Measurements from ENCODE around the gene ATP5MK. TPM values are rescaled to one million over a fixed set of nuclear protein-coding genes. Genes with fewer than 3 reads are reported as not detected.

The ATP5MK gene, protein sequence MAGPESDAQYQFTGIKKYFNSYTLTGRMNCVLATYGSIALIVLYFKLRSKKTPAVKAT
- total RNA-seq, result 100 to 1,000 TPM; 360 to 363 TPM

DNA sequence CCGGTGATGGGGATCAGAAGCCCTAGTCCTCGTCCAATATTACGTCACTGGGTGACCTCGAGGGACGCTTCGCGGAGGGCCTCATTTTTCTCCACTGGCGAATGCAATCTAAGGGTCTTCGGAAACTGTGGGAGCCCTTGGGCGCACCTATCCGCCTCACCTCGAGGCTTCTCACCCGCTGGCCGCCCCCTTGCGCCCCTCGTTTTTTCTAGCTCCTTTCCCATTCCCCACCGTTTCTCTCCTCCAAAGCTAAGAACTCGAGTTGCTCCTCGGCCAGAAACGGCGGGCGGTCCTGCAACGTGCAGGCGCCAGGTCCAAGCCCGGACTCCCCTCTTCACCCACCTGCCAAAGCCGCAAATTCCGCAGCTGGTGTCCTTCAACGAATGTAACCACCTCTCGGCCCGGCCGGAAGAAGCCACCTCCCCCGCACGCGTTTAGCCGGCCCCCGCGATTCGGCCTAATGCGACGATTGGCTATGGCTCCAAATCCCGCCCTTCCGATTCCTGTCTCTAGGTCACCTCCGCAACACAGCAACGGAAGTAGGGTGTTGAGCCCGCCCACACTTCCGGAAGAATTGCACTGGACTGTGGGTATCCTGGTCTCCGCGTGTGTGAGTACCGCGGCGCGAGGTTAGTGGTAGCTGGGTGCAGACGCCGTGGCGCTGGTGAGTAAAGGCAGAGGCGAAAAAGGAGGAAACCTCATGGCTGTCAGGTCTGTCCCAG lies at the start of gene ATP5MK, which contains the start of gene PDCD11:
Gene ATP5MK, minus strand, starts transcription at position 409 of the 722 bp plus-strand sequence. CDS start 4,018 bp downstream, outside the sequence.
Gene PDCD11, plus strand, starts transcription at position 560 of the 722 bp plus-strand sequence. CDS start 1,801 bp downstream, outside the sequence.
- ChIA-PET POLR2A (interaction anchor here (0.6 to 2.3 kb wide), 4 partner anchors 28 to 204 kb away, joined by 3 to 15 read pairs (median 6); partner anchors contain the start of genes NT5C2 and TAF5), CTCF (interaction anchor here (0.6 to 2.3 kb wide), 8 partner anchors 8 to 90 kb away, joined by 3 to 9 read pairs (median 4); partner anchors contain the start of gene TAF5)
- H3K27ac Mint-ChIP-seq, result peak within 1 kb of the TSS; percentile 94

DNA sequence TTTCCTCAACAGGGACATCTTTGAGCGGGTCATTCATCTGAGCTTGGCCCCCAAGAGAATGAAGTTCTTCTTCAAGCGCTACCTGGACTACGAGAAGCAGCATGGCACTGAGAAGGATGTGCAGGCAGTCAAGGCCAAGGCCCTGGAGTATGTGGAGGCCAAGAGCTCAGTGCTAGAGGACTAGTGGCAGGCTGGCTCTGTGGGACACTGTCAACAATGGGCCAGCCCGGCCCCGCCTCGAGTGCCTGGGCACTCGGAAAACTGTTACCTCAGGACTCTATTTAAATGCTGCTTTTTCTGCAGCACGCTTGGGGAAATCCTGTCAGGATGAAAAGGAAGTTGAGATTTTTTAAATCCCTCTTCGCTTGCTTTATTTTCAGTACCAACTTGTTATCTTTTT lies 49.1 kb upstream of the ATP5MK start:
- Mint-ChIP-seq H3K27me3 (ENCODE audit: low read depth) (no peaks in the 10 kb centered on the region), H3K27ac (peak overlapping the region; percentile 78), H3K4me1 (ENCODE audit: low read depth) (peaks cover 48% of the 10 kb centered on the region), H3K36me3 (ENCODE audit: low read depth) (peaks cover 88% of the 10 kb centered on the region), H3K9me3 (ENCODE audit: insufficient read depth) (no peaks in the 10 kb centered on the region), H3K4me3 (no peak overlapping the region)
- ChIA-PET CTCF (interaction anchor here (1.2 to 2.4 kb wide), 2 partner anchors 29 to 31 kb away, joined by 5 to 8 read pairs; no protein-coding TSS in a partner anchor), POLR2A (interaction anchor here (0.6 to 1.0 kb wide), 3 partner anchors 10 to 198 kb away, joined by 3 to 4 read pairs (median 3); no protein-coding TSS in a partner anchor)
- ATAC-seq (no peak), DNase-seq (no peak)

More for the DNA sequence above, at the start of gene ATP5MK, which contains the start of gene PDCD11:
- Mint-ChIP-seq H3K4me3 (peak within 1 kb of the TSS; percentile 93), H3K36me3 (ENCODE audit: low read depth) (peaks cover 55% of the 10 kb centered on the region), H3K4me1 (ENCODE audit: low read depth) (peaks cover 48% of the 10 kb centered on the region), H3K9me3 (ENCODE audit: insufficient read depth) (no peaks in the 10 kb centered on the region), H3K27me3 (ENCODE audit: low read depth) (no peaks in the 10 kb centered on the region)
- ATAC-seq (peak; percentile 99), DNase-seq (peak; percentile 98)

DNA sequence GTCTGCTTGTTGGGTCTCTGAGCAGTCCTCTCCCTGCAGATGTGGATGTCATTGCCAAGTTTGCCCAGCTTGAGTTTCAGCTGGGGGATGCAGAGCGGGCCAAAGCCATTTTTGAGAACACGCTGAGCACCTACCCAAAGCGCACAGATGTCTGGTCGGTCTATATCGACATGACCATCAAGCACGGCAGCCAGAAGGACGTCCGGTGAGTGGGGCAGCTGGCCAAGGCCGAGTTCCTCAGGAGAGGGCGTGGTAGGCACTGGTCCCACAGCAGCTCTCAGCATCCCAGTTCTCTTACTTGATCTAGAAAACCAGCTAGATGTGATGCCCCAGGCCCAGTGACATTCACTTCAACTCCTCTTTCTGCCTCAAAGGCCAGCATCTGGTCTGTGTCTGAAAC lies 48.2 kb upstream of the ATP5MK start:
- H3K27ac Mint-ChIP-seq, result peak overlapping the region; percentile 78
- no peaks in the 10 kb centered on the region for H3K9me3 Mint-ChIP-seq (ENCODE audit: insufficient read depth)
- ATAC-seq (no peak), DNase-seq (no peak)
- H3K4me1 Mint-ChIP-seq (ENCODE audit: low read depth), result peaks cover 39% of the 10 kb centered on the region
- H3K4me3 Mint-ChIP-seq, result no peak overlapping the region
- CTCF ChIA-PET, result interaction anchor here (2.4 kb wide), 1 partner anchor 32 kb away, joined by 8 read pairs; no protein-coding TSS in a partner anchor
- H3K27me3 Mint-ChIP-seq (ENCODE audit: low read depth), result no peaks in the 10 kb centered on the region
- peaks cover 87% of the 10 kb centered on the region for H3K36me3 Mint-ChIP-seq (ENCODE audit: low read depth)
- POLR2A ChIA-PET, result interaction anchor here (0.8 to 1.0 kb wide), 2 partner anchors 9 to 11 kb away, joined by 3 read pairs; no protein-coding TSS in a partner anchor

DNA sequence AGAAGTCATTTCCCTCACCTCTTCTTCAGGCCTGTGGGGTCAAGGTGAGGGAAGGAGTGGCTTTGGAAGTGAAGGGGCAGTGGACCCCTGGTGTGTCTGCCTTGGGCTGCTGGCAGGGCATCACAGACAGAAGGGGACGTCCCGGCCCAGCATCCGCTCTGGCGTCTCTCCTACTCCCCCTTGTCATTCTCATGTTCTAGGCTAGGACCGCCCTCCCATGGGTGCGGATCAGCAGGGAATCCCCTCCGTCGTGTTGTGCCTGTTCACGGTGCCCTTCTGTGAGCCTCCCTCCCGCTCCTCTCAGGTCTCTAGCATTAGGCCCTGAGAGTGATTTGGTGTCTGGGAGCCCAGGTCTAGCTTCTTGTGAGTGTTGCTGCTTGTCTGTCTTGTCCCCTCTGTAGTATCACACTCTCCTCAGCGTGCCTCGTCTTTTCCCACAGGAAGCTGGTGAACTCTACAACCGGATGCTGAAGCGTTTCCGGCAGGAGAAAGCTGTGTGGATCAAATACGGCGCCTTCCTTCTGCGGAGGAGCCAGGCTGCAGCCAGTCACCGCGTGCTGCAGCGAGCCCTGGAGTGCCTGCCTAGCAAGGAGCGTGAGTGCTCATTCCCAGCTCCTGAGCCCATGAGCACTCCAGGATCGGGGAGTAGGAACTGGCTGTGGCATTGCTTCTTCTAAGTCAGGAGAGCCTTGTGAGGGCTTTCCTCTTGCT lies 47.4 kb upstream of the ATP5MK start:
- Mint-ChIP-seq H3K9me3 (ENCODE audit: insufficient read depth) (no peaks in the 10 kb centered on the region), H3K4me3 (no peak overlapping the region), H3K36me3 (ENCODE audit: low read depth) (peaks cover 84% of the 10 kb centered on the region), H3K27ac (peak overlapping the region; percentile 56), H3K27me3 (ENCODE audit: low read depth) (no peaks in the 10 kb centered on the region), H3K4me1 (ENCODE audit: low read depth) (peaks cover 31% of the 10 kb centered on the region)
- CTCF ChIA-PET, result interaction anchor here (1.3 to 2.4 kb wide), 3 partner anchors 28 to 41 kb away, joined by 3 to 8 read pairs (median 3); no protein-coding TSS in a partner anchor
- no peak for DNase-seq
- no peak for ATAC-seq
- POLR2A ChIA-PET, result no interaction called here

DNA sequence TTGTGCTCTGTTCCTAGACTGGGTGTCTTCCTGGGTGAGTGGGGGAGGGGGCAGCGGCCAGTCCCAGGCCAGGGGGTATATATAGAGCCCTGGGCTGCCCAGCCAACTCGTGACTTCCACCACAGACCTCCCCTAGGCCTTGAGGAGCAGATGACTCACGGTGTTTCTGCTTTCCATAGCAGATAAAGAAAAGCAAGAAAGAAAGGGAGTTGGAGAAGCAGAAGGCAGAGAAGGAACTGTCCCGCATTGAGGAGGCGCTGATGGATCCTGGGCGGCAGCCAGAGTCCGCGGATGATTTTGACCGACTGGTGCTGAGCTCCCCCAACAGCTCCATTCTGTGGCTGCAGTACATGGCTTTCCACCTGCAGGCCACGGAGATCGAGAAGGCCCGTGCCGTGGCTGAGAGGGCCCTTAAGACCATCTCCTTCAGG lies 45.8 kb upstream of the ATP5MK start:
- CTCF ChIA-PET, result interaction anchor here (0.8 to 1.6 kb wide), 4 partner anchors 15 to 41 kb away, joined by 3 read pairs; no protein-coding TSS in a partner anchor

DNA sequence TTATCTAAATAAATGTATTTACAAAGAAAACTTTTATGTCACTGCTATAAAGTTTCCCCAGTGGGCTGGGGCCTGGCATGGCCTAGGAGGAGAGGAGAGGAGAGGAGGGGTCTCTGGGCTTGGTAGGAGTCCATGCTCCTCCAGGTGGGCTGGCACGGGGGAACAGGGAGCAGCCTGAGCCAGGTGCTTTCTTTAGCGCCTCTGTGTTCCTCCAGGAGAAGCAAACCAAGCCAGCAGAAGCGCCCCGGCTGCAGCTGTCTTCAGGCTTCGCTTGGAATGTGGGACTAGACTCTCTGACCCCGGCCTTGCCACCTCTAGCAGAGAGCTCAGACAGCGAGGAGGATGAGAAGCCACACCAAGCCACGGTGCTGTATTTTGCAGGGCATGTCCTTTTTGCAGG lies 45.3 kb upstream of the ATP5MK start:
- peaks cover 19% of the 10 kb centered on the region for H3K4me1 Mint-ChIP-seq (ENCODE audit: low read depth)
- CTCF ChIA-PET, result interaction anchor here (0.8 to 1.2 kb wide), 3 partner anchors 15 to 41 kb away, joined by 3 read pairs; no protein-coding TSS in a partner anchor
- no peak overlapping the region for H3K4me3 Mint-ChIP-seq
- no peaks in the 10 kb centered on the region for H3K9me3 Mint-ChIP-seq (ENCODE audit: insufficient read depth)
- POLR2A ChIA-PET, result interaction anchor here (0.9 to 1.2 kb wide), 2 partner anchors 35 to 36 kb away, joined by 3 to 6 read pairs; no protein-coding TSS in a partner anchor
- H3K36me3 Mint-ChIP-seq (ENCODE audit: low read depth), result peaks cover 83% of the 10 kb centered on the region
- ATAC-seq (no peak), DNase-seq (no peak)
- no peak overlapping the region for H3K27ac Mint-ChIP-seq
- H3K27me3 Mint-ChIP-seq (ENCODE audit: low read depth), result no peaks in the 10 kb centered on the region

More for the DNA sequence above, 45.8 kb upstream of the ATP5MK start:
- H3K36me3 Mint-ChIP-seq (ENCODE audit: low read depth), result peaks cover 82% of the 10 kb centered on the region
- no peak overlapping the region for H3K4me3 Mint-ChIP-seq
- H3K27ac Mint-ChIP-seq, result peak overlapping the region; percentile 61
- no peak for DNase-seq
- ATAC-seq, result no peak
- H3K27me3 Mint-ChIP-seq (ENCODE audit: low read depth), result no peaks in the 10 kb centered on the region
- no peaks in the 10 kb centered on the region for H3K9me3 Mint-ChIP-seq (ENCODE audit: insufficient read depth)
- peaks cover 18% of the 10 kb centered on the region for H3K4me1 Mint-ChIP-seq (ENCODE audit: low read depth)
- POLR2A ChIA-PET, result interaction anchor here (0.9 to 1.2 kb wide), 2 partner anchors 34 to 35 kb away, joined by 3 to 6 read pairs; no protein-coding TSS in a partner anchor

DNA sequence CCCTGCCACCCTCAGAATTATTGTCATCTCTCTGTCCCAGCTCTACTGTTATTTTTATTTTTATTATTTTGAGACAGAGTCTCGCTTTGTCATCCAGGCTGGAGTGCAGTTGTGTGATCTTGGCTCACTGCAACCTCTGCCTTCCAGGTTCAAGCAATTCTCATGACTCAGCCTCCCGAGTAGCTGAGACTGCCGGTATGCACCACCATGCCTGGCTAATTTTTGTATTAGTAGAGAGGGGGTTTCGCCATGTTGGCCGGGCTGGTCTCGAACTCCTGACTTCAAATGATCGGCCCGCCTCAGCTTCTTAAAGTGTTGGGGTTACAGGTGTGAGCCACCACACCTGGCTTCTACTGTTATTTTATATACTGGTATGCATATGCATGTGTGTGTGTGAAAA lies 44.9 kb upstream of the ATP5MK start:
- no peaks in the 10 kb centered on the region for H3K9me3 Mint-ChIP-seq (ENCODE audit: insufficient read depth)
- no peak overlapping the region for H3K27ac Mint-ChIP-seq
- CTCF ChIA-PET, result no interaction called here
- peaks cover 19% of the 10 kb centered on the region for H3K4me1 Mint-ChIP-seq (ENCODE audit: low read depth)
- POLR2A ChIA-PET, result no interaction called here
- no peak for DNase-seq
- H3K36me3 Mint-ChIP-seq (ENCODE audit: low read depth), result peaks cover 83% of the 10 kb centered on the region
- no peak overlapping the region for H3K4me3 Mint-ChIP-seq
- ATAC-seq, result no peak
- H3K27me3 Mint-ChIP-seq (ENCODE audit: low read depth), result no peaks in the 10 kb centered on the region

DNA sequence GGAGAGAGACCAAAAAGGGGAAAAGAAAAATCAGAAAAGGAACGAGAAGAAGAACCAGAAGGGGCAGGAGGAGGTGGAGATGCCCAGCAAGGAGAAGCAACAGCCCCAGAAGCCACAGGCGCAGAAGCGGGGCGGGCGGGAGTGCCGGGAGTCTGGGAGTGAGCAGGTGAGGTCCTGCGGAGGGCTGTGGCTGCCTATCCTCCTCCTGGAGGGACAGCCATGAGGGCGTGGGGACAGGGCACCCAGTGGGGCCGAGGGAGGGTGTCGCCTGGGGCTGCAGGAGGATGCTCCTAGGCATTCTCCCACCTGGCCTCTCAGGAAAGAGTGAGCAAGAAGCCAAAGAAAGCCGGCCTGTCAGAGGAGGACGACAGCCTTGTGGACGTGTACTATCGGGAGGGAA lies 44.1 kb upstream of the ATP5MK start:
- H3K27me3 Mint-ChIP-seq (ENCODE audit: low read depth), result no peaks in the 10 kb centered on the region
- peak overlapping the region; percentile 71 for H3K27ac Mint-ChIP-seq
- H3K4me3 Mint-ChIP-seq, result no peak overlapping the region
- peaks cover 14% of the 10 kb centered on the region for H3K4me1 Mint-ChIP-seq (ENCODE audit: low read depth)
- POLR2A ChIA-PET, result no interaction called here
- H3K36me3 Mint-ChIP-seq (ENCODE audit: low read depth), result peaks cover 81% of the 10 kb centered on the region
- ATAC-seq (no peak), DNase-seq (no peak)
- CTCF ChIA-PET, result no interaction called here
- H3K9me3 Mint-ChIP-seq (ENCODE audit: insufficient read depth), result no peaks in the 10 kb centered on the region

DNA sequence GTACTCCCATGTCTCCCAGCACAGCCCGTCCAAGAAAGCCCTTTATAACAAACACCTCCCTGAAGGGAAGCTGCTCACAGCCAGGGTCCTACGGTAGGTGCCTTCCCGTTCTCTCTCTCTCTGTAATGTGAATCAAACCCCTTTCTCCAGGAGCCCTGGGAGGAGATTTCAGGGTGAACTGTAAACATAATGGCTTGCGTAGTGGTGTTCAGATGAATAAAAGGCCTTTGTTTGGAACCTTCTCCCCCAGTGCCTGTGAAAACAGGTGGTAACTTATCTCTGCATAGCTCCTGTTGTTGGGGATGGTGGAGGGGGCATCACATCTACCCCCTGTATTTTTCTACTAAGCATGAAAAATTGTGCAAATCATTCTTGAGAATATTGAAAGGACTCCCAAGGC lies 43.5 kb upstream of the ATP5MK start:
- no peak for DNase-seq
- Mint-ChIP-seq H3K27ac (no peak overlapping the region), H3K36me3 (ENCODE audit: low read depth) (peaks cover 78% of the 10 kb centered on the region), H3K4me3 (no peak overlapping the region), H3K4me1 (ENCODE audit: low read depth) (peaks cover 13% of the 10 kb centered on the region), H3K9me3 (ENCODE audit: insufficient read depth) (no peaks in the 10 kb centered on the region), H3K27me3 (ENCODE audit: low read depth) (no peaks in the 10 kb centered on the region)
- ChIA-PET POLR2A (interaction anchor here (0.6 kb wide), 1 partner anchor 10 kb away, joined by 3 read pairs; no protein-coding TSS in a partner anchor), CTCF (interaction anchor here (1.1 kb wide), 1 partner anchor 45 kb away, joined by 3 read pairs; no protein-coding TSS in a partner anchor)
- ATAC-seq, result no peak

DNA sequence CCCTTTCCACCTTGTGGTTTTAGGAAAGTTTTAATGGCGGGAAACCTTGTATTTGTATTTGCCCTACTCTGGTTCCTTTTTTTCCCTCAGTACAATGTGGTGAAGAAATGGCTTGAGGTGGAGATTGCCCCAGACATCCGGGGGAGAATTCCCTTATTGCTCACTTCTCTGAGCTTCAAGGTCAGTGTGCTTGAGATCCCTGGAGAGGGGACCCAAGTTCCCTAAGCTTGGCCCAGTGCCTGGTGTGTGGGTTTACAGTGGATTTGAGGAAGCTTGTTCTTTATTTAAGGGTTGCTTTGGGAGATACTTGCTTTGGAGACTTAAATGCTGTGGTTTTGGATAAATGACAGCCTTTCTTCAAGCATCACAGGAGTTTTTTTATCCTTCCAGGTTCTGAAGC lies 37.6 kb upstream of the ATP5MK start:
- POLR2A ChIA-PET, result no interaction called here
- peaks cover 83% of the 10 kb centered on the region for H3K36me3 Mint-ChIP-seq (ENCODE audit: low read depth)
- DNase-seq, result no peak
- H3K4me3 Mint-ChIP-seq, result no peak overlapping the region
- no peaks in the 10 kb centered on the region for H3K9me3 Mint-ChIP-seq (ENCODE audit: insufficient read depth)
- CTCF ChIA-PET, result interaction anchor here (1.4 to 2.7 kb wide), 2 partner anchors 17 to 52 kb away, joined by 5 to 9 read pairs; no protein-coding TSS in a partner anchor
- no peaks in the 10 kb centered on the region for H3K27me3 Mint-ChIP-seq (ENCODE audit: low read depth)
- ATAC-seq, result no peak
- peaks cover 55% of the 10 kb centered on the region for H3K4me1 Mint-ChIP-seq (ENCODE audit: low read depth)
- H3K27ac Mint-ChIP-seq, result no peak overlapping the region

DNA sequence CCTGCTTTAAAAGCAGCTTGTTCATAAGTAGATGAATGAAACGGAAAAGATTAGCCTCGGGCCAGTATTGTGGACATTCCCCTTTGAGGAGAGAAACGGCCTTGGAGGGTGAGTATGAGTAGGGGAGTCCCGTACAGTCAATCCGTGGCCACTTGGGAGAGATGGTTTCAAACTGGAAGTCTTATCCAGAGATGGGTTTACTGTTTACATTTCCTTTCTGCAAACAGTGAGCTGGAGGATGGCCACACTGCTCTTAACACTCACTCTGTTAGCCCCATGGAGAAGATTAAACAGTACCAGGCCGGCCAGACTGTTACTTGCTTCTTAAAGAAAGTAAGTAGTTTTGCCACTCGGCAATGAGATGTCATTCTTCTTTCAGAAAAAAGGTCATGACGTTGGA lies 35.6 kb upstream of the ATP5MK start:
- CTCF ChIA-PET, result interaction anchor here (0.8 to 2.7 kb wide), 5 partner anchors 16 to 54 kb away, joined by 3 to 9 read pairs (median 3); no protein-coding TSS in a partner anchor

More for the DNA sequence above, 35.6 kb upstream of the ATP5MK start:
- H3K9me3 Mint-ChIP-seq (ENCODE audit: insufficient read depth), result no peaks in the 10 kb centered on the region
- peaks cover 73% of the 10 kb centered on the region for H3K4me1 Mint-ChIP-seq (ENCODE audit: low read depth)
- ATAC-seq, result no peak
- POLR2A ChIA-PET, result no interaction called here
- peaks cover 86% of the 10 kb centered on the region for H3K36me3 Mint-ChIP-seq (ENCODE audit: low read depth)
- no peak for DNase-seq
- H3K27ac Mint-ChIP-seq, result peak overlapping the region; percentile 30
- no peaks in the 10 kb centered on the region for H3K27me3 Mint-ChIP-seq (ENCODE audit: low read depth)
- no peak overlapping the region for H3K4me3 Mint-ChIP-seq

All from activated CD8-positive, alpha-beta T cell treated with anti-CD3 and anti-CD28 coated beads, Interleukin-2, amount 10 ng/mL, durations not matched to agents 7 days and 5 days (primary cell).